ENCODE results near the gene PRAMEF1.
A peak's percentile ranks its signal among the peaks of the same experiment; 100 is the strongest.
"Not testable (repeated sequence)": the region's sequence is repeated elsewhere in the genome, so short reads cannot be mapped to it uniquely, and the experiment has no call there.

PRAMEF1 gene, protein sequence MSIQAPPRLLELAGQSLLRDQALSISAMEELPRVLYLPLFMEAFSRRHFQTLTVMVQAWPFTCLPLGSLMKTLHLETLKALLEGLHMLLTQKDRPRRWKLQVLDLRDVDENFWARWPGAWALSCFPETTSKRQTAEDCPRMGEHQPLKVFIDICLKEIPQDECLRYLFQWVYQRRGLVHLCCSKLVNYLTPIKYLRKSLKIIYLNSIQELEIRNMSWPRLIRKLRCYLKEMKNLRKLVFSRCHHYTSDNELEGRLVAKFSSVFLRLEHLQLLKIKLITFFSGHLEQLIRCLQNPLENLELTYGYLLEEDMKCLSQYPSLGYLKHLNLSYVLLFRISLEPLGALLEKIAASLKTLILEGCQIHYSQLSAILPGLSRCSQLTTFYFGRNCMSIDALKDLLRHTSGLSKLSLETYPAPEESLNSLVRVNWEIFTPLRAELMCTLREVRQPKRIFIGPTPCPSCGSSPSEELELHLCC

DNA sequence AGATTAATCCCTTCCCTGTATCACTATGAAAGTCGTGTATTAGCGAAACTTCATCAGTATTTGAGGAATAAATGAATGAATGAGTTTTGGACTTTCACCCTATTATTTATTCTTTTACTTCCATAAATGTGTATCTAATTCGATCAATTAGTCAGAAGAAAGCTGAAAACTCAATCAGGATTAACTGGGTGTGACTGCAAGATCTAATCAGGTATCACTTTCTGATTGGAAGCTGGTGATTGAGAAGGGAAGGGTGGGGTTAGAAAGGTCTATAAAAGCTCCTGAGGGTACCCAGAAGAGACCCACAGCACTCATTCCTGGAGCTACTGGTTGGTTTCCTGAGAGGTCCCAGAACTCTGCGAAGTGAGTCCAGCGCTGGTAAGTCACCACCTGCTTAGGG is at the start of gene PRAMEF1:
Gene PRAMEF1 (plus strand): TSS at position 301 of the 400 bp plus-strand sequence. CDS start 1,831 bp downstream, outside the sequence.
- not testable (repeated sequence) for DNase-seq

DNA sequence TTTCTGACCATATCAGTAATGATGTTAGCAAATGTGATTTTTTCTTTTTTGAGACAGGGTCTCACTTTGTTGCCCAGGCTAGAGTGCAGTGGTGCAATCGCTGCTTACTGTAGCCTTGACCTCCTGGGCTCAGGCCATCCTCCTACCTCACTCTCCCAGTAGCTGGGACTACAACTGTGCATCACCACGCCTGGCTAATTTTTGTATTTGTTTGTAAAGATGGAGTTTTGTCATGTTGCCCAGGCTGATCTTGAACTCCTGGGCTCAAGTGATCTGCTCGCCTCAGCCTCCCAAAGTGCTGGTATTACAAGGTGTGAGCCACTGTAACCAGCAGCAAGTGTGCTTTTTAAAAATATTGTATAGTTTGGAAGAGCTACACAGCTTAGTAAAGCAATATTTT is 49.3 kb upstream of the PRAMEF1 start:
- DNase-seq = no peak

DNA sequence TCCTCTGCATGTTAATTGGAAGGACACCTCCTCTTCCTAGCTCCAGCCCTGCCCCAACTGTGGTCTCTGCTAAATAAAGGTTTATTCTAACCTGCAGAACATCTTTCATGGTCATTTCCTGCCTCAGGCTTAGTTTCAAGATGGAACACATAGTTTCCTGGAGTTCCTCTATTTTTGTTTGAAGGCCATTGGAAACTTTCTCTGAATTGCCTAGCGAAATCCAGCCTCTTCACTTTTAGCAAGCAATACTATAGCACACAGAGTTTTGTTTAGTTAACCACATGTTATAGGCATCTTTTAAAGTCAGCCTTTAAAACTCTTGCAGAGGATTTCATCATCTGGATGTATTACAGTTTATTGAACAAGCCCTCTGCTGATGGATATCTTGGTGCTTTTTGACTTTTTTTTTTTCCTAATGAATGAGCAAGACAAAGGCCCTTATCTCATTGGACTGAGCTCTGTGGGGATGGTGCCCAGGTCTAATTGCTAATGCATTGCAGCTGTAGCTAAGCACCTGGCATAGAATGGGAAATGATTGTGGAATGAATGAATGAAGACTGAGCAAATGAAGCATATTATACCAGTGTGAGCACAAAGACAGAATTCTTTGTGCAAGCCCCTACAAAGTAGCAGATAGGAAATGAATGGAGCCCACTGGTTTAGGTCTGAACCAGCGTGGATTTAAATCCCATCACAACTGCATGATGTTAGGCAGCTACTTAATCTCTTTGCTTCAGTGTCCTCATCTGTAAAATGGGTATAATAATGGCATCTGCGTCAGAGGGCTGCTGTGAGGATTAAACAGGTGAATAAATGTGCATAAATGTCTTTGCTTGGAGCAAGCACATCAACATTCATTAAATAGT is 45.8 kb upstream of the PRAMEF1 start:
- no peak for DNase-seq

DNA sequence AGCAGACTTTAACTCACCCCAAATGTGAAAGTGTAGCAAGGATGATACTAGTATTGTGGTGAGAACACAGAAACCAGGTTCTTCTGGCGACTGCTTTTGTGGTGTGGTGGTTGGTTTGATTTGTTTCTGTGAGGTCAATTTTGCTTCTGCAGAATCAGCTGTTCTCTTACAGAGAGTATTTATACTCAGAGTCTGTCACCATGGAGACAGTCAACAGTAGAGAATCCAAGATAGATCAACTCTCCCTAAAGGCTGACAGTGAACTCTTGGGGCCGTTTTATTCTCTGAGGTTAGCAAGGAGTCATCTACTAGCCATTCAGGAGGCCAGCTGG is 45.2 kb upstream of the PRAMEF1 start, which contains the start of gene CFAP107:
Gene CFAP107 (plus strand): TSS at position 209 of the 332 bp plus-strand sequence. CDS start 231 bp downstream, outside the sequence.
- DNase-seq = peak; percentile 16

DNA sequence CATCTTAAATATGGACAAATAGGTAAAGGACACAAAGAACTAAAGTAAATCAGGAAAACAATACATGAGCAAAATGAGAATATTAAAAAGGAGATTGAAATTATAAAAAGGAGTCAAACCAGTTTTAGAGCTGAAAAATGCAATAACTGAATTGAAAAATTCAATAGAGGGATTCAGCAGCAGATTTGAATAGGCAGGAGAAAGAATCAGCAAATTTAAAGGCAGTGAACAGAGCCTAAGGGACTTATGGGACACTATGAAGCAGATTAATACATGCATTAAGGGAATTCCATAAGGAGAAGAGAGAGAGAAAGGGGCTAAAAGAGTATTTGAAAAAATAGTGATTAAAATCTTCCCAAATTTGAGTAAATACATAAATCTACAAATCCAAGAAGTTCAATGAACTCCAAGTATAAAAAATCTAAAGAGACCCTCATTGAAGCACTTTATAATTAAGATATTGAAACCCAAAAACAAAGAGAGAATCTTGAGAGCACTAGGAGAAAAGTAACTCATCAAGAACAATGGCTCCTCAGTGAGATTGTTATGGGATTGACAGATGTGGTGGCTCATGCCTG is 42.3 kb upstream of the PRAMEF1 start:
- DNase-seq = no peak

DNA sequence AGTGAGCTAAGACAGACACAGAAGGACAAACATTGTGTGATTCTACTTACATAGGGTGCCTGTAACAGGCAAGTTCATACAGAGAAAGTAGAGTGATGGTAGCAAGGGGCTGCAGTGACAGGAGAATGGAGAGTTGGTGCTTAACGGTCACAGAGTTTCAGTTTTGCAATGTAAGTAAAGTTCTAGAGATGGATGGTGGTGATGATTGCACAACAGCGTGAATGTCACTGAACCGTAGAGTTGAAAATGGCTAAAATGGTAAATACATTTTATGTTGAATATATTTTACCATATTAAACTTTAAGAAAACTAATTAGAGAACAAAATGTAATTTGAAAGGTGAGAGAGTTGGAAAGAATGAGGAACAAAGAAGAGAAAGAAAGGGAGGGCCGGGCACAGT is 36.5 kb upstream of the PRAMEF1 start:
- DNase-seq = no peak

DNA sequence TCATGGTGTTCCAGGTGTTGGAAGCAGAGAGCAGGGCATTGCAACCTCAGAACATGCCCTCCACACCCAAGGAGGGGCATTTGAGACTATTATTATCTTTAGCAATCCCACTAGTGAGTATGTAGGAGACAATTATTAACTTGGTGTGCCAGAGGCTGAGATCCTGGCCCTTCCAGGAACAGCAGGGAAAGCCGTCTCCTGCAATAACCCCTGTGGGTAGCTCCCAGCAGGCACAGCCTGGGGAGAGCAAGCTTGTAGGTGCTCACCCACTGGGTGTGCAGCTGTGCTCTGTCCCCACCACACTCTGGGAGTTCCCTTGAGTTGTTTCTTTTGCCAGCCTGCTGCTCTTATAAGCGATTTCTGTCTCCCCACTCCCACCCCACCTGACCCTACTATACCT is 34.9 kb upstream of the PRAMEF1 start:
- no peak for DNase-seq

DNA sequence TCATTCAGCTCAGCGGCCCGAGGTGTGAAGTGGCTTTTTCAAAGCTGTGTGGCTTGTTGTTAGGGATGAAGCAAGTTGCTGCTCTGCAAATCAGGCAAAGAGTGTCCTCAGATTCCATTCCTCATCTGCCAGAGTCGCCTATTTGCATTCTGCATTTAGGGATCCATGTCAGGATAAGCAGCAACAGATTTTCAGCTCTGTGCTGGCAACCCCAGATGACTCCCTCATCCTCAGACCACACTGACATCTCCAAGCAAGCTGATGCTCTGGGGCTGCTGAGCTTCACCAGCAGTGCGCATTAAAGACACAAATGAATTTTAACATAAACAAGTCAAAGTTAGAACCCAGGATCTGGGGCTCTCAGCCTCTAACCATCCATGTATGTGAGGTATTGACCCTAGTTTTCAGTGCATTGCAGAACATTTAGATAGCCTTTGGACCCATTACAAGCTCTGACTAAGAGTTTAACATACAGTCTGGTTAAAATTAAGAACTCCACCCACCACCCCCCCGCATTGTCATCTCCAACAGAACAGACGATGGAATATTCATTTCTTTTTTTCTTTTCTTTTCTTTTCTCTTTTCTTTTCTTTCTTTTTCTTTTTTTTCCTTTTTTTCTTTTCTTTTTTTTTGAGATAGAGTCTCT is 34.3 kb upstream of the PRAMEF1 start:
- no peak for DNase-seq

DNA sequence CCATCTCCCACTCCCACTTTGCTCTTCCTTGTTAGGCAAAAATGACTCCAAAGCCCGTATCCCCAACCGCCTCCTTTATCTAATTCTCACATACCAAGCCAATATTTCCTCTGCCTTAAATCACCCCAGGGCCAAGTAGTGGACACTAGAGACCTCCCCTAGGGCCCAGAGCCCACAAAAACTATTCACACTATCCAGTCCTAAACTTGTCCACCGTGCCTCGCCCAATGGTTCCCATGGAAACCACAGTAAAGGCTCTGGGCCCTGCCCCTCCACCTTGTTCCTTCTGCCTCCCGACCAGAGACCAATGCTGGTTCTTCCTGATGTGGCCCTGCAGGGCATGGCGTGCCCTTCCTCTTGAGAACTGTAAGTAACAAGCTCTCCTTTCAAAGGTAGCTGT is 33.4 kb upstream of the PRAMEF1 start:
- DNase-seq = no peak

DNA sequence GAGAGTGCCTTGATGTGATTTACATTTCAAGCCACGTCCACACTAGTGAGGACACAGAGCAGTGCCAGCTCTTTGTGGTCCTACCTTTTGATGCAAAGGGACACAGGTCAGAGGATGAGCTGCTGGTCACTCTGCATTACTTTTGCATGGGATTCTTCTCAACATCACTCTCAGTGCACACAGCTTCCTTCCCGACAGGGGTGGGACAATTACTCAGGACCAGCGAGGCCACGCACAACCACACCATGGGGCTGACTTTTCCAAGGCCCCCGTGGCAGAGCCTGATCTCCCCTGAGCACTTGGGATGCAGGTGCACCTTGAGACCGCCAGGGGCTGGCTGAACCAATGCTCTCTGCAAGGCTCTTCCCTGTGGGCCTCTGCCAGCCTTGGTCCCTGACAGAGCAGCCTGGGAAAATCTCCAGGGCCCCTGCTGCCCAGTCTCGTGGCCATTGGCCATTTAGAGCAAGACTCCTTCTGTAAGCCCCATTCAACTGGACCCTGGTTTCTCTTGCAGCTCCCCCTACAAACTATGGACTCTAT is 30.9 kb upstream of the PRAMEF1 start:
- DNase-seq = peak; percentile 8

DNA sequence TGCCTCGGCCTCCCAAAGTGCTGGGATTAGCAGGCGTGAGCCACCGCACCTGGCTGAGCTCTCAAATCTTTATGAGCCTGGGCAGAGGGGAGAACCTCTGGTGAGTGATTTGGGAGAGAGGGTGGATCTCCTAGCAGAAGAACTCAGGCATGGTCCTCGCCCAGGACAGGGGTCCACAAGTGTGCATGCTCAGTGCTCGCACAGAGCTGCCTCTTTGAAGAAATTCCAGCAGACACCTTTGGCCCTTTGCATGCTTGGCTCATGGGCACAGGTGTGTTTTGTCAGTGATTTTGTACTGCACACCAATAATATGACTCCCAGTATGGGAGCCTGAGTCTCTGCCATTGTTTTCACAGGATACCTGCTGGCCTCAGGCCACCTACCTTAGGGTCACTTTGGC is 29.4 kb upstream of the PRAMEF1 start:
- DNase-seq = no peak

DNA sequence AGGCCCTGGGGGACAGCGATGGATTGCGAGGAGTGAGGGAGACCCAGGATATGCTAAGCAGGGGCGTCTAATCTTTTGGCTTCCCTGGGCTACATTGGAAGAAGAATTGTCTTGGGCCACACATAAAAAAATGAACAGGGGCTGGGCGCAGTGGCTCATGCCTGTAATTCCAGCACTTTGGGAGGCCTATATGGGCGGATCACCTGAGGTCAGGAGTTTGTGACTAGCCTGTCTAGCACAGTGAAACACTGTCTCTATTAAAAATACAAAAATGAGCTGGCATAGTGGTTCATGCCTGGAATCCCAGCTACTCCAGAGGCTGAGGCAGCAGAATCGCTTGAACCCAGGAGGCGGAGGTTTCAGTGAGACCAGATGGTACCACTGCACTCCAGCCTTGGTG is 28.4 kb upstream of the PRAMEF1 start:
- DNase-seq = no peak

DNA sequence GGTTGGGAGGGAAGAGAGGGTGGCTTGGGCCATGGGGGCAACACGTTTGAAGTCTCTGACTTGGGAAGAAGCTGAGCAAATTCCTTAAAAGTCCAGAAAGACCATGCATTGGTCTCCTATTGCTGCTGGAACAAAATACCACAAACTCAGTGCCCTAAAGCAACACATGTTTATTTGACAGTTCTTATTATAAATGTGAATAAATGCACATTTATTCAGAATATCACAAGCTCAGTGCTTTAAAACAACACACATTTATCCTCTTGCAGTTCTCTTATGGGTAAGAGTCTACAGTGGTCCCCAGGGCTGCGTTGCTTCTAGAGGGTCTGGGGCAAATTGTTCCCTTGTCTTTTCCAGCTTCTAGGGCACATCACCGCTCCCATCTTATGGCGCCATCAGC is 27.7 kb upstream of the PRAMEF1 start:
- DNase-seq = no peak

DNA sequence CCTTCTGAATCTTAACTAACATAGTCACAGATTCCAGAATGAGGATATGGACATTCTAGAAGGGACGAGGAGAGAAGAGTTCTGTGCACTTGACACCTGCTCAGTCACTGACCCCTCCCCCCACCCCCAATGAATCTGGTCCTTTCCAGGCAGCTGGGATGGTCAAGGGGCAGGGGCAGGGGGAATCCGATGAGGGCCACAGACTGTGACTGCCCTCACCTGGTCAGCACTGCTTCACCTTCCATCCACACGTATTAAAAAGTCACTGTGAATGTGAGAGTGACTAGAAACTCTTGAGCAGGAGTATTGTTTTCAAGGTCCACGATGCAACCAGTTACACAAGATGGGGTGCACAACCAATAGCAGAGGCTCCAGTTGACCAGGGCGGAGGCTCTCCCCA is 27.2 kb upstream of the PRAMEF1 start:
- no peak for DNase-seq

DNA sequence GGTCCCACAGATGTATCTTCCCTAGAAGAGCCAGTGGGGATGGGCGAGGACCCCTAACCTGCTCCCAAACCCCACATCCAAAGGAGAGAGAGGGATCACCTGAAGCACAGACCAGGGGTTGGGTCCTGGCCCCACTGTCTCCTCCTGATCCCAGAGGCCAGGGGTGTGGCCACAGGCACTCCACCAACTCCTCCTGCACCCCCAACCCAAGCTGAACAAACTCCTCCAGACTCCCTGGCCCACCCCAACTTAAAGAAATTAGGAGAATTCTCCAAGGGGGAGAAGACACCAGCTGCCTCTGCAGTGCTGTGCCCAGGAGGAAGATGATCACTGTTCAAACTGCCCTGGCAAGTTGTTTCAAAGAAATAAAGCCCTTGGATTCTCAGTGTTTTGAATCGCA is 22.2 kb upstream of the PRAMEF1 start:
- no peak for DNase-seq

DNA sequence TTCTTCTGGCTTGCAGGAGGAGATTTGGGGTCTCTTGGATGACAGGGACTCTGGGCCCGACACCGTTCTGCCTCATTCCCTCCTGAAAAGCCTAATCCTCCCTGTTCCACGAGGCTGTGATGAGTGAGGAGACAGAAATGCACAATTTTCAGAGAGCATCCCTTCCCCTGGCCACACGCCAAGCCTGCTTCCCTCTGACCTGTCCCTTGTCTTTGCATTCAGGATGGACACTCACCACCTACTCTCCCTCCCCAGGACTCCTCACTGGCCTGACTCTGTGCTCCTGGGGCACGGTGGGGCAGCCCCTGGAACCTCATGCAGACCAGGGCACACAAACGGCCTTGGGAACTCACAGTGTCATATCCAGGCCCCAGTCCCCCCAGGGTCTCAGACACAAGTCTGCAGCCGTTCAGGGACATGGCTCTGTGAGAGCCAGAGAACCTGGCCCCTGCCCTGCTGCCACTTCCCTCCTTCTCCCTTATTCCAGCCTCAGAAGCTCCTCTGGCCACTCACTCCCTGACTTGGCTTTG is 21.2 kb upstream of the PRAMEF1 start:
- no peak for DNase-seq

DNA sequence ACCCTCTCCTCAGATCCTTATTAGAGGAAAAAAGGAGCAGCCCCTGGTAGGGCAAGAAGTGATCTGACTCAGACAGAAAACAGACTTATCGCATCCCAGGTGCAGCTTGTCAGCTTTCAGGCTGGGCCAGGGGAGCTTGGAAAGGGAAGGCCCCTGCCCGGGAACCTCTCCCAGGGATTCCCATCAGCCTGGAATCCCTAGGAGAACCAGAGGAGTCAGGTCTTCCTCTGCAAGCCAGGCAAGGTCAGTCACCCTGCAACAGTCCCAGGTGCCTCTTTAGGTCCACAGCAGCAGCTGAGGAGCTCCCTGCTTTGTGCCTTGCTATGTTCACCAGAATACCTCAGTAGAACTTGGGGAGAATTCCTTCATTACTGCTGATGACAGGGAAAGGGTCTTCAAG is 20.6 kb upstream of the PRAMEF1 start:
- no peak for DNase-seq

DNA sequence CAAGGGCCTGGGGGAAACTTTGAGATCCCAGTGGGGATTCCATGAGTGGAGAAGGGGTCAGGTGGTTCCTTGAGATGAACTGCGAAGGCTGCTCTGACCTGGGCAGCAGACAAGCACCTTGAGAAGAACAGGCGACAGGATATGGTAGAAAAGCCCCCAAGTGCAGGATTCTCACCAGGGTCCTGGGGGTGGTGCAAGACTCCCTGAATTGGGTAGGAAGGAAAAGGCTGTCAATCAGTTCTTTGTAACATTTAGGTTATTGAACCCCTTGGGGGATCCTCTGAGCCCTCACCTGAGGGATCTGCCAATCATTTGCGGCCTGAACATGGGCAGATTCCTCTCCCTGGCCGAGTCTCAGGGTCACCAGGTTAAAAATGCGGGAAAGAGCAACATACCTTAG is 20.0 kb upstream of the PRAMEF1 start:
- DNase-seq = no peak

DNA sequence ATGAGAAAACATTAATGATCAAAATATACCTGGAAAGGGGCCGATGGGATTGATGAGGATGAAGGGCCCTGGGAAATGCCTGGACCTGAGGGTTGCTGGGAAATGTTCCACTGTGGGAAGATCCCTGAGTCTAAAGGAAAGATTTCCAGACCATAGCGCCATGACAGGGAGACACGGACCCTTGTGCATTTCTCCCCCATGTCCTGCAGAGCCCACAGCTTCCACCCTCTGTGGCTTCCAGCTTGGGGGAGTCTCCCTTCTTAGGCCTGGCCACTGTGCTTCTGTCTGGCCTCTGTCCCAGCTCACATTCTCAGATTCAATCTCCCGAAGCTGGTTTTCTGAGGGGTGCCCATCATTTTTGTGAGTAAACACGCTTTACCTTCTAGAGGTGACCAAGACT is 18.7 kb upstream of the PRAMEF1 start:
- DNase-seq = no peak

DNA sequence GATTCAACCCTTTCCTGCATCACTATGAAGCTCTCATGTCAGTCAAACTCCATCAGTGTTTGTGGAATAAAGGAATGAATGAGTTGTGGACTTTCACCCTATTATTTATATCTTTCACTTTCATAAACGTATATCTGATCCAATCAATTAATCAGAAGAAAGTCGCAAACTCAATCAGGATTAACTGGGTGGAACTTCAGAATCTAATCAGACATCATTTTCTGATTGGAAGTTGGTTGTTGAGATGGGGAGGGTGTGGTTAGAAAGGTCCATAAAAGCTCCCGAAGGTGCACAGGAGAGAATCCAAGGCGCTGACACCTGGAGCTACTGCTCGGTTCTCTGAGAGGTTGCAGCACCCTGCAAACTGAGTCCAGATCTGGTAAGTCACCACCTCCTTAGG is 17.8 kb upstream of the PRAMEF1 start, which contains the start of gene PRAMEF12:
Gene PRAMEF12 (plus strand): TSS at position 301 of the 400 bp plus-strand sequence. CDS start 1,130 bp downstream, outside the sequence.
- DNase-seq = no peak

DNA sequence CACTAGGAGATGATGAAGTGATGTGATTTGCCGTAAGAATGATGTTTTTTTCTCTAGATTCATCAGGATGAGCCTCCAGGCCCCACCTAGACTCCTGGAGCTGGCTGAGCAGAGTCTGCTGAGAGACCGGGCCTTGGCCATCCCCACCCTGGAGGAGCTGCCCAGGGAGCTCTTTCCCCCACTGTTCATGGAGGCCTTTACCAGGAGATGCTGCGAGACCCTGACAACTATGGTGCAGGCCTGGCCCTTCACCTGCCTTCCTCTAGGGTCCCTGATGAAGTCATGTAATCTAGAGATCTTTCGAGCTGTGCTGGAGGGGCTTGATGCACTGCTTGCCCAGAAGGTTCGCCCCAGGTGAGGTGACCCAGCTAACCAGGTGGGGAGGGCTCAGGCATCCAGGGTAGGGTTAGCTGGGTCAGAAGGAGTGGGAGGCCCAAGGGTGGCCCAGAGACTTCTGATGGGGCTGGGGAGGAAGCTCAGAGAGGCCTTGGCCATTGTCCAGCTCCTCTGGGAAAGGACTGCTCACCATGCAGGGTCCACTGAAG is 16.3 kb upstream of the PRAMEF1 start:
- no peak for DNase-seq

DNA sequence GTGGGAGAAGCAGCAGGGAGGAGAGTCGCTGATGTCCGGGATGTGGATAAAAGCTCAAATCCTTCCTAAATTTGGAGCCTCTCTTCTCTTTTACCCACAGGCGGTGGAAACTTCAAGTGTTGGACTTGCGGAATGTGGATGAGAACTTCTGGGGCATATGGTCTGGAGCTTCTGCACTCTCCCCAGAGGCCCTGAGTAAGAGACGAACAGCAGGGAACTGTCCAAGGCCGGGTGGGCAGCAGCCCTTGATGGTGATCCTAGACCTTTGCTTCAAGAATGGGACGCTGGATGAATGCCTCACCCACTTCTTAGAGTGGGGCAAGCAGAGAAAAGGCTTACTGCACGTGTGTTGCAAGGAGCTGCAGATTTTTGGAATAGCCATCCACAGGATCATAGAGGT is 15.8 kb upstream of the PRAMEF1 start:
- no peak for DNase-seq
